K562 (cell line): ENCODE results near the gene RPTOR.

Source experiments
- BMI1 ChIP-seq: fragments of 150-350 bp; IDR thresholded peaks from 2 replicates; pipeline ENCODE4 v1.6.1; 2014; ENCODE audit warnings: low read length
- EGR1 ChIP-seq: fragments of 450-650 bp; conservative IDR thresholded peaks from 2 replicates; pipeline ENCODE4 v1.6.1; 2017; ENCODE audit warnings: mild to moderate bottlenecking
- HDAC2 ChIP-seq: fragments of 450-650 bp; IDR thresholded peaks from 2 replicates; pipeline ENCODE4 v1.6.1; 2016; ENCODE audit warnings: mild to moderate bottlenecking
- HDAC6 ChIP-seq: IDR thresholded peaks from 2 replicates; pipeline ENCODE4 v1.6.1; 2012; ENCODE audit warnings: low read depth, mild to moderate bottlenecking, control low read depth, inconsistent platforms, low read length, moderate library complexity
- HNRNPL ChIP-seq: fragments of 200-400 bp; formaldehyde crosslinking; IDR thresholded peaks from 2 replicates; pipeline ENCODE4 v1.6.1; 2017; ENCODE audit warnings: low read depth, mild to moderate bottlenecking, low read length
- LARP7 ChIP-seq: fragments of 450-650 bp; IDR thresholded peaks from 2 replicates; pipeline ENCODE4 v1.6.1; 2016
- SIN3A ChIP-seq, 2 experiments: fragments of 150-350 bp in 1 of 2; IDR thresholded peaks; 2 replicates each; pipeline ENCODE4 v1.6.1; 2011 to 2016; ENCODE audit warnings: borderline replicate concordance in 2 of 2, low read depth in 2 of 2, low read length in 2 of 2, mild to moderate bottlenecking in 2 of 2, moderate library complexity in 2 of 2; ENCODE audit not compliant: control insufficient read depth in 1 of 2
- SMC3 ChIP-seq: conservative IDR thresholded peaks from 2 replicates; pipeline ENCODE4 v1.6.1; 2011; ENCODE audit warnings: low read depth, low read length, improper control_type of control experiment; ENCODE audit not compliant: insufficient read depth
- TBP ChIP-seq: optimal IDR thresholded peaks from 2 replicates; pipeline ENCODE3; 2011; ENCODE audit warnings: low read depth, low read length, improper control_type of control experiment
- ZBTB1 ChIP-seq: sonication (generic); formaldehyde crosslinking; IDR thresholded peaks from 2 replicates; pipeline ENCODE4 v1.8.1; 2023; ENCODE audit warnings: missing genetic modification reagents, low read depth, mild to moderate bottlenecking, borderline replicate concordance
- ZNF263 ChIP-seq: sonication (generic); formaldehyde crosslinking; IDR thresholded peaks from 2 replicates; pipeline ENCODE4 v1.8.0; 2022; ENCODE audit warnings: mild to moderate bottlenecking, missing genetic modification reagents, borderline replicate concordance
- TF ChIP-seq, protein P1 (sequence below), 3 experiments: IDR thresholded peaks in 2 of 3; conservative IDR thresholded peaks in 1 of 3; 2 replicates each; pipeline ENCODE4 v1.5.1; 2011 to 2012; ENCODE audit warnings: low read length in 3 of 3, mild to moderate bottlenecking in 3 of 3, control low read depth in 2 of 3, improper control_type of control experiment in 1 of 3, inconsistent platforms in 1 of 3, low read depth in 1 of 3, mixed read lengths in 1 of 3, moderate library complexity in 1 of 3; ENCODE audit not compliant: insufficient read depth in 2 of 3
- TF ChIP-seq, protein P2 (sequence below): sonication (generic); formaldehyde crosslinking; IDR thresholded peaks from 2 replicates; pipeline ENCODE4 v1.8.1; 2023; ENCODE audit warnings: mild to moderate bottlenecking, missing genetic modification reagents, moderate library complexity

DNA sequence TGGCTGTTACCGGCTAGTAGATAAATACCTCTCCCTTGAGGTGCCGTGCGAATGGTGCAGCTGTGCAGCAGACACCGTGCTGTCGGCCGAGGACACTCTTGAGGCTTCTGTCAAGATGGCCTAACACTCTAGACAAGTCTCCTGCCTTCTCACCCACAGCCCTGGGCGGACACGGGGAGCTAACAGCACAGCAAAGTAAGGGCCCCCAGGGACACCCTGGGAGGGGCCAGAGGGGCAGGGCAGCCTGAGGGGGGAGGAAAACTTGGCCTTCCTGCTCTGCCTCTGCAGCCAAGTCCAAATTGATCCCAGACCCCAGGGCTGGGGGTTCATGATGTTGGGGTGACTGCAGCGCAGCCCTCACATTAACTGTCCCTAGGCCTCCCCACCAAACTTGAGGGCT, 210.2 kb downstream of the RPTOR start:
- TF ChIP-seq, protein P1, sequence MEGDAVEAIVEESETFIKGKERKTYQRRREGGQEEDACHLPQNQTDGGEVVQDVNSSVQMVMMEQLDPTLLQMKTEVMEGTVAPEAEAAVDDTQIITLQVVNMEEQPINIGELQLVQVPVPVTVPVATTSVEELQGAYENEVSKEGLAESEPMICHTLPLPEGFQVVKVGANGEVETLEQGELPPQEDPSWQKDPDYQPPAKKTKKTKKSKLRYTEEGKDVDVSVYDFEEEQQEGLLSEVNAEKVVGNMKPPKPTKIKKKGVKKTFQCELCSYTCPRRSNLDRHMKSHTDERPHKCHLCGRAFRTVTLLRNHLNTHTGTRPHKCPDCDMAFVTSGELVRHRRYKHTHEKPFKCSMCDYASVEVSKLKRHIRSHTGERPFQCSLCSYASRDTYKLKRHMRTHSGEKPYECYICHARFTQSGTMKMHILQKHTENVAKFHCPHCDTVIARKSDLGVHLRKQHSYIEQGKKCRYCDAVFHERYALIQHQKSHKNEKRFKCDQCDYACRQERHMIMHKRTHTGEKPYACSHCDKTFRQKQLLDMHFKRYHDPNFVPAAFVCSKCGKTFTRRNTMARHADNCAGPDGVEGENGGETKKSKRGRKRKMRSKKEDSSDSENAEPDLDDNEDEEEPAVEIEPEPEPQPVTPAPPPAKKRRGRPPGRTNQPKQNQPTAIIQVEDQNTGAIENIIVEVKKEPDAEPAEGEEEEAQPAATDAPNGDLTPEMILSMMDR (IDR thresholded peaks at IDR 0.05 in 2 of 3, conservative IDR thresholded peaks at IDR 0.05 in 1 of 3; ENCODE audit: insufficient read depth in 2 of 3, low read depth in 1 of 3, low read length in 3 of 3) = no peak
- TF ChIP-seq ZNF263 (CRISPR knock-in tag) (no peak), HDAC6 (no peak), SIN3A (IDR thresholded peaks at IDR 0.05; ENCODE audit: borderline replicate concordance in 2 of 2, control insufficient read depth in 1 of 2, low read depth in 2 of 2, low read length in 2 of 2) (no peak), HDAC2 (no peak), HNRNPL (no peak), TBP (no peak), EGR1 (no peak), SMC3 (no peak), BMI1 (no peak), LARP7 (no peak), ZBTB1 (CRISPR knock-in tag) (no peak)
- TF ChIP-seq, protein P2, sequence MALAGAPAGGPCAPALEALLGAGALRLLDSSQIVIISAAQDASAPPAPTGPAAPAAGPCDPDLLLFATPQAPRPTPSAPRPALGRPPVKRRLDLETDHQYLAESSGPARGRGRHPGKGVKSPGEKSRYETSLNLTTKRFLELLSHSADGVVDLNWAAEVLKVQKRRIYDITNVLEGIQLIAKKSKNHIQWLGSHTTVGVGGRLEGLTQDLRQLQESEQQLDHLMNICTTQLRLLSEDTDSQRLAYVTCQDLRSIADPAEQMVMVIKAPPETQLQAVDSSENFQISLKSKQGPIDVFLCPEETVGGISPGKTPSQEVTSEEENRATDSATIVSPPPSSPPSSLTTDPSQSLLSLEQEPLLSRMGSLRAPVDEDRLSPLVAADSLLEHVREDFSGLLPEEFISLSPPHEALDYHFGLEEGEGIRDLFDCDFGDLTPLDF (CRISPR knock-in tag) = no peak
